Fibroblast of skin of left quadriceps (primary cell): ENCODE measurements around the gene PDCD4.

ENCODE experiments used
- DNase-seq, 2 experiments: peaks; one replicate each; pipeline ENCODE4 v3.0.0-alpha.2; 2013; ENCODE audit warnings: low read depth in 2 of 2

PDCD4 gene

GRCh38 chr10:110871298-110872084 lies at the start of gene PDCD4:
Gene PDCD4 (plus strand): TSS chr10:110871928. CDS start chr10:110876028, 4,100 bp downstream.
- DNase-seq, result peak; percentile 96 to 97

GRCh38 chr10:110822035-110822711 lies 49.6 kb upstream of the PDCD4 start:
- no peak for DNase-seq

GRCh38 chr10:110822712-110823311 lies 48.9 kb upstream of the PDCD4 start:
- no peak for DNase-seq

GRCh38 chr10:110824152-110824441 lies 47.6 kb upstream of the PDCD4 start:
- no peak for DNase-seq

GRCh38 chr10:110824660-110825059 lies 47.1 kb upstream of the PDCD4 start:
- DNase-seq, result no peak

GRCh38 chr10:110825508-110825907 lies 46.2 kb upstream of the PDCD4 start:
- no peak for DNase-seq

- peak; percentile 25 to 26 for DNase-seq
These were observed 44.3 kb upstream of the PDCD4 start for GRCh38 chr10:110827410-110827809.

- DNase-seq, result no peak
These were observed 43.9 kb upstream of the PDCD4 start for GRCh38 chr10:110827875-110828274.

GRCh38 chr10:110828525-110828924 lies 43.2 kb upstream of the PDCD4 start:
- no peak for DNase-seq

- DNase-seq, result no peak
These were observed 41.9 kb upstream of the PDCD4 start for GRCh38 chr10:110829721-110830410.

- no peak for DNase-seq
These were observed 38.3 kb upstream of the PDCD4 start for GRCh38 chr10:110833234-110833940.

GRCh38 chr10:110833941-110834628 lies 37.6 kb upstream of the PDCD4 start:
- no peak for DNase-seq

GRCh38 chr10:110834629-110835301 lies 37.0 kb upstream of the PDCD4 start:
- DNase-seq, result no peak

GRCh38 chr10:110835841-110836240 lies 35.9 kb upstream of the PDCD4 start:
- no peak for DNase-seq

GRCh38 chr10:110836706-110837105 lies 35.0 kb upstream of the PDCD4 start:
- no peak for DNase-seq

GRCh38 chr10:110837418-110838171 lies 34.1 kb upstream of the PDCD4 start:
- DNase-seq, result no peak

GRCh38 chr10:110840225-110840922 lies 31.4 kb upstream of the PDCD4 start:
- DNase-seq, result no peak

GRCh38 chr10:110840923-110841428 lies 30.8 kb upstream of the PDCD4 start:
- no peak for DNase-seq

GRCh38 chr10:110841767-110842267 lies 29.9 kb upstream of the PDCD4 start:
- DNase-seq, result no peak
